ENCODE data around the gene NCKIPSD. TPM values are rescaled to one million over a fixed set of nuclear protein-coding genes. Genes with fewer than 3 reads are reported as not detected.

The NCKIPSD gene
- total RNA-seq, 1 donor from 2014 or later, result 34.1 TPM

DNA sequence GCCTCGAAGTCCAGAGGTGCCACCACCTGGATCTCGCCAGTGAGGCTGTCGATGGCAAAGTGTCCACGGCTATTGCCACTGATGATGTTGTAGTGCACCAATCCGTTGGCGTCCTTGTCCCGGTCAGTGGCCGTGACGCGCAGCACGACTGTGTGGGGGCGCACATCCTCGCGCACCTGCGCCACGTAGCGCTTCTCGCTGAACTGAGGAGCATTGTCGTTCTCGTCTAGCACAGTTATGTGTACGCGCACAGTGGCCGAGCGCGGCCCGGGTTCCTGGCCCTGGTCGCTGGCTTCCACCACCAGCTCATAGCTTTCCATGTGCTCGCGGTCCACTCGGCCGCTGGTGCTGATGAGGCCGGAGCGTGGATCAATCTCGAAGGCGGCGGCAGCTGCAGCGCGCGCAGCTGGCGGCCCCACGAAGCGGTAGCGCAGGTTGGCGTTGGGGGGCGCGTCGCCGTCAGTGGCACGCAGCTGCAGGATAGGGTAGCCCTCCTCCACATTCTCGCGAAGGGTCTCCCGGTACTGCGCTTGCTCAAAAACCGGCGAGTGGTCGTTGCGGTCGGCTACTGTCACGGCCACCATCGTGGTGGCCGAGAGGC lies 24.8 kb downstream of the NCKIPSD start:
- TF ChIP-seq CTCF (IDR thresholded peaks at IDR 0.05; ENCODE audit: unreplicated experiment), result no peak
- H3K36me3 Mint-ChIP-seq (ENCODE audit: low read depth, unreplicated experiment), result peaks cover 7% of the 10 kb centered on the region

DNA sequence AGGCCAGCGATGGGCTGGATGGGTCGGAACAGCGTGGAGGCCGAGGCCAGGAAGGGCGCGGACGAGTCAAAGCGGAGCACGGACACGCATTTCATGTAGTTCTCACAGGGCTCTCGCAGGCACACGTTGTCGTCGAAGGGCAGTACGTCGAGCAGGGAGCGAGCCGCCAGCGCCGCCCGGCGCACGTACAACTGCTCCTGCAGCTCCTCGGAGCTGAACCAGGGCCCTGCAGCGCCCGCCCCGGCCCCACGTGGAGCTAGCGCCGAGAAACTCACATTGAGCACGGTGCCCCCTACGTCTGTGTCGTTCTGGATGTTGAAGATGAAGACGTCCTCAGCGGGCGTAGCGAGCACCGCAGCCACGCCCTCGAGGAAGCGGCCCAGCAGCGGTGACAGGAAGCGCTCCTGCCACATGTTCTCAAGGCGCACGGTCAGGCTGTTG lies 28.9 kb downstream of the NCKIPSD start:
- Mint-ChIP-seq H3K4me1 (ENCODE audit: unreplicated experiment) (peaks cover 8% of the 10 kb centered on the region), H3K4me3 (ENCODE audit: unreplicated experiment) (no peak overlapping the region), H3K36me3 (ENCODE audit: low read depth, unreplicated experiment) (peaks cover 8% of the 10 kb centered on the region), H3K27me3 (ENCODE audit: unreplicated experiment) (peaks cover 23% of the 10 kb centered on the region), H3K27ac (ENCODE audit: unreplicated experiment) (no peak overlapping the region), H3K9me3 (ENCODE audit: unreplicated experiment) (no peaks in the 10 kb centered on the region)
- no peak for DNase-seq (ENCODE audit: low spot score)
- no peak for TF ChIP-seq CTCF (IDR thresholded peaks at IDR 0.05; ENCODE audit: unreplicated experiment)

More for the DNA sequence above, 24.8 kb downstream of the NCKIPSD start:
- peaks cover 7% of the 10 kb centered on the region for H3K4me1 Mint-ChIP-seq (ENCODE audit: unreplicated experiment)
- no peak overlapping the region for H3K27ac Mint-ChIP-seq (ENCODE audit: unreplicated experiment)
- no peak for DNase-seq (ENCODE audit: low spot score)
- no peak overlapping the region for H3K4me3 Mint-ChIP-seq (ENCODE audit: unreplicated experiment)
- peaks cover 14% of the 10 kb centered on the region for H3K27me3 Mint-ChIP-seq (ENCODE audit: unreplicated experiment)
- H3K9me3 Mint-ChIP-seq (ENCODE audit: unreplicated experiment), result no peaks in the 10 kb centered on the region

GRCh38 chr3:48656061-48656840 lies 29.5 kb downstream of the NCKIPSD start:
- peak; percentile 74 for TF ChIP-seq CTCF (IDR thresholded peaks at IDR 0.05; ENCODE audit: unreplicated experiment)
- no peak overlapping the region for H3K27ac Mint-ChIP-seq (ENCODE audit: unreplicated experiment)

DNA sequence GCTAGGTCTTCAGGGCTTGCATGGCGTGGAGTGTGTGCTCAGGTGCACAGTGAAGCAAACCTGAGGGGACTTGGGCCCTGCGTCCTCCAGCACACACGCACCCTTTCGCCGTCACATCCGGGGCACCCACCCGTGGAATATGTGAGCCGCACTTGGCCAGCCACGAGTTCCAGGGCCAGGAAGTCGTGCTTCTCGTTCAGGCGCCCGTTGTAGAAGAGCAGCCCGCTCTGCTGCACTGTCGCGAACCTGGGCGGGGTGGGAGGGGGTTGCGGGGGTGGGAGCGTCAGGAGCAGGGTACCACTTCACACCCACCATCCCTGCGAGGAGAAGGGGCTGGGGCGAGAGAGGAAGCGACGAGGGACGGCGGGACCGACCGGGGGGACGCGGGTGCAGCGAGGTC lies 30.1 kb downstream of the NCKIPSD start:
- Mint-ChIP-seq H3K27ac (ENCODE audit: unreplicated experiment) (no peak overlapping the region), H3K4me1 (ENCODE audit: unreplicated experiment) (peaks cover 8% of the 10 kb centered on the region), H3K4me3 (ENCODE audit: unreplicated experiment) (peak overlapping the region; percentile 59), H3K36me3 (ENCODE audit: low read depth, unreplicated experiment) (peaks cover 13% of the 10 kb centered on the region), H3K9me3 (ENCODE audit: unreplicated experiment) (no peaks in the 10 kb centered on the region), H3K27me3 (ENCODE audit: unreplicated experiment) (peaks cover 26% of the 10 kb centered on the region)
- no peak for TF ChIP-seq CTCF (IDR thresholded peaks at IDR 0.05; ENCODE audit: unreplicated experiment)
- no peak for DNase-seq (ENCODE audit: low spot score)

More at GRCh38 chr3:48656061-48656840, 29.5 kb downstream of the NCKIPSD start:
- H3K4me3 Mint-ChIP-seq (ENCODE audit: unreplicated experiment), result no peak overlapping the region
- H3K36me3 Mint-ChIP-seq (ENCODE audit: low read depth, unreplicated experiment), result peaks cover 8% of the 10 kb centered on the region
- peaks cover 23% of the 10 kb centered on the region for H3K27me3 Mint-ChIP-seq (ENCODE audit: unreplicated experiment)
- H3K4me1 Mint-ChIP-seq (ENCODE audit: unreplicated experiment), result peaks cover 8% of the 10 kb centered on the region
- H3K9me3 Mint-ChIP-seq (ENCODE audit: unreplicated experiment), result no peaks in the 10 kb centered on the region
- peak; percentile 82 for DNase-seq (ENCODE audit: low spot score)

DNA sequence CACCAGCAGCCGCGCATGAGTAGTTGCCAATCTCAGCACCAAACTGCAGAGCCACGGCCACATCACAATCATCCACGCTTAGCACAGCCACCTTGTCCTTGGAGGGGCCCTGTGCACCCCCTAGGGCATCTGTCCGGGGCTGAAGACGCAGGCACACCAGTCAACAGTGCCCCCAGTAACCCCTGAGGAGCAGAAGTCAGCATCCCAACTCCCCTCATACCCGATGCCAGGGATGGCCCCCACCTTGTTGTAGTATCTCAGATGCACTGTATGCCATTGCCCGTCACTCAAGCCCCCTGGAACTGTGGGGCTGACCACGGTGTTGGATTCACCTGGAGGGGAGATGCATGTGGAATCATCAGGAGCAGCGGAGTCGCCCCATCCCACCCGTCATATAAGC lies 30.7 kb downstream of the NCKIPSD start:
- H3K4me3 Mint-ChIP-seq (ENCODE audit: unreplicated experiment), result peak overlapping the region; percentile 59
- H3K27me3 Mint-ChIP-seq (ENCODE audit: unreplicated experiment), result peaks cover 26% of the 10 kb centered on the region
- H3K36me3 Mint-ChIP-seq (ENCODE audit: low read depth, unreplicated experiment), result peaks cover 13% of the 10 kb centered on the region
- DNase-seq (ENCODE audit: low spot score), result no peak
- no peaks in the 10 kb centered on the region for H3K9me3 Mint-ChIP-seq (ENCODE audit: unreplicated experiment)
- no peak overlapping the region for H3K27ac Mint-ChIP-seq (ENCODE audit: unreplicated experiment)
- peaks cover 8% of the 10 kb centered on the region for H3K4me1 Mint-ChIP-seq (ENCODE audit: unreplicated experiment)
- no peak for TF ChIP-seq CTCF (IDR thresholded peaks at IDR 0.05; ENCODE audit: unreplicated experiment)
